H1 (cell line): Measurements from ENCODE around the gene KRT83. TPM values are rescaled to one million over a fixed set of nuclear protein-coding genes. Genes with fewer than 3 reads are reported as not detected.
"Not testable (repeated sequence)": the region's sequence is repeated elsewhere in the genome, so short reads cannot be mapped to it uniquely, and the experiment has no call there.

ENCODE experiments used
- CTCF ChIA-PET: fragments of 300-600 bp; sonication (Branson Sonifier 250); formaldehyde crosslinking; loops from one replicate; lab custom pipeline; 2021; ENCODE audit not compliant: partially characterized antibody; lab: Charles Lee
- POLR2A ChIA-PET: fragments of 300-600 bp; sonication (Branson Sonifier 250); formaldehyde crosslinking; loops from one replicate; lab custom pipeline; 2021; ENCODE audit warnings: inconsistent platforms; ENCODE audit not compliant: partially characterized antibody; lab: Charles Lee
- DNase-seq, 2 experiments: peaks; one replicate each; pipeline versions ENCODE4 v3.0.0 to v3.0.0-alpha.2; 2010 to 2022; ENCODE audit warnings: low spot score in 2 of 2, low read depth in 1 of 2, mixed read lengths in 1 of 2
- FAIRE-seq: peaks from 2 replicates; lab custom pipeline; 2011; peaks lifted over from hg19 to GRCh38; lab: Jason Lieb, UNC
- H2AFZ ChIP-seq: 2 replicates; pipeline ENCODE4 v1.8.1; 2012; ENCODE audit warnings: low read length, inconsistent platforms
- H2AK5ac ChIP-seq: 2 replicates; pipeline ENCODE4 v1.6.1; 2013; ENCODE audit warnings: low read depth, low read length
- H2BK120ac ChIP-seq: replicated peaks from 2 replicates; pipeline ENCODE3; 2013; ENCODE audit warnings: low read depth, low read length, inconsistent platforms
- H2BK12ac ChIP-seq: 2 replicates; pipeline ENCODE4 v1.6.1; 2013; ENCODE audit warnings: low read depth, low read length
- H2BK15ac ChIP-seq: 2 replicates; pipeline ENCODE4 v1.6.1; 2013; ENCODE audit warnings: low read length
- H2BK20ac ChIP-seq: 2 replicates; pipeline ENCODE4 v1.6.1; 2013; ENCODE audit warnings: low read length
- H2BK5ac ChIP-seq: 2 replicates; pipeline ENCODE4 v1.6.1; 2013; ENCODE audit warnings: low read depth, low read length
- H3K14ac ChIP-seq: 2 replicates; pipeline ENCODE4 v1.6.1; 2013; ENCODE audit warnings: inconsistent platforms; ENCODE audit not compliant: insufficient read length
- H3K18ac ChIP-seq: 2 replicates; pipeline ENCODE4 v1.6.1; 2013; ENCODE audit warnings: low read length; ENCODE audit errors: extremely low read depth
- H3K23ac ChIP-seq: 2 replicates; pipeline ENCODE4 v1.6.1; 2013; ENCODE audit warnings: inconsistent platforms; ENCODE audit not compliant: insufficient read length
- H3K23me2 ChIP-seq: 2 replicates; pipeline ENCODE4 v1.6.1; 2013; ENCODE audit warnings: low read depth, low read length
- H3K27ac ChIP-seq: 2 replicates; pipeline ENCODE4 v1.6.1; 2011; ENCODE audit warnings: low read depth, low read length, inconsistent platforms
- H3K27me3 ChIP-seq, 4 experiments: replicated peaks in 1 of 4; 1 replicate in 1 of 4; 2 replicates in 3 of 4; pipeline versions ENCODE4 v1.6.1 to v1.8.1; 2011 to 2013; ENCODE audit warnings: low read length in 3 of 4, mild to moderate bottlenecking in 3 of 4, inconsistent platforms in 2 of 4, mixed read lengths in 2 of 4, moderate library complexity in 1 of 4; ENCODE audit not compliant: control insufficient read depth in 3 of 4, insufficient read depth in 3 of 4; ENCODE audit errors: extremely low read depth in 1 of 4
- H3K36me3 ChIP-seq, 4 experiments: 2 replicates each; pipeline versions ENCODE4 v1.6.1 to v1.8.1; 2011 to 2013; ENCODE audit warnings: mild to moderate bottlenecking in 4 of 4, low read length in 3 of 4, moderate library complexity in 2 of 4, control low read depth in 1 of 4, inconsistent platforms in 1 of 4; ENCODE audit not compliant: insufficient read depth in 4 of 4, control insufficient read depth in 2 of 4
- H3K4ac ChIP-seq: replicated peaks from 2 replicates; pipeline ENCODE3; 2013; ENCODE audit warnings: low read length, low read depth, mixed read lengths, inconsistent platforms; ENCODE audit not compliant: insufficient read length
- H3K4me1 ChIP-seq, 4 experiments: replicated peaks in 1 of 4; 1 replicate in 1 of 4; 2 replicates in 3 of 4; pipeline versions ENCODE4 v1.6.1 to v1.8.1; 2011 to 2013; ENCODE audit warnings: low read length in 3 of 4, inconsistent platforms in 2 of 4, mixed read lengths in 1 of 4; ENCODE audit not compliant: insufficient read depth in 4 of 4, control insufficient read depth in 3 of 4
- H3K4me2 ChIP-seq, 2 experiments: 2 replicates each; pipeline versions ENCODE4 v1.6.1 to v1.8.1; 2011 to 2013; ENCODE audit warnings: low read depth in 2 of 2, low read length in 2 of 2, control low read depth in 1 of 2, inconsistent platforms in 1 of 2, mild to moderate bottlenecking in 1 of 2; ENCODE audit not compliant: insufficient read depth in 1 of 2
- H3K4me3 ChIP-seq, 4 experiments: fragments of 200-600, 300-600 bp in 1 of 4; sonication (generic), shearing (Covaris generic), sonication (Bioruptor Twin) in 1 of 4; 2 replicates each; pipeline versions ENCODE4 v1.5.1 to v1.8.1; 2011 to 2016; ENCODE audit warnings: low read length in 4 of 4, low read depth in 3 of 4, control low read depth in 2 of 4, inconsistent platforms in 2 of 4, mild to moderate bottlenecking in 2 of 4, mixed read lengths in 1 of 4, moderate library complexity in 1 of 4; ENCODE audit not compliant: insufficient read depth in 2 of 4; ENCODE audit errors: extremely low read depth in 1 of 4
- H3K56ac ChIP-seq: replicated peaks from 2 replicates; pipeline ENCODE3; 2013; ENCODE audit warnings: low read depth, mild to moderate bottlenecking, mixed read lengths, low read length, inconsistent platforms; ENCODE audit not compliant: insufficient read length
- H3K79me1 ChIP-seq: 2 replicates; pipeline ENCODE4 v1.6.1; 2013; ENCODE audit warnings: low read depth, low read length, control low read depth
- H3K79me2 ChIP-seq, 2 experiments: 2 replicates each; pipeline versions ENCODE4 v1.6.1 to v1.8.1; 2012 to 2013; ENCODE audit warnings: low read length in 2 of 2, mild to moderate bottlenecking in 2 of 2, inconsistent platforms in 1 of 2; ENCODE audit not compliant: insufficient read depth in 2 of 2, control insufficient read depth in 1 of 2
- H3K9ac ChIP-seq, 4 experiments: replicated peaks in 1 of 4; 1 replicate in 1 of 4; 2 replicates in 3 of 4; pipeline versions ENCODE4 v1.6.1 to v1.8.1; 2011 to 2013; ENCODE audit warnings: low read depth in 3 of 4, low read length in 3 of 4, control low read depth in 2 of 4, mild to moderate bottlenecking in 2 of 4, moderate library complexity in 2 of 4, inconsistent platforms in 1 of 4; ENCODE audit errors: extremely low read depth in 1 of 4
- H3K9me3 ChIP-seq, 2 experiments: 2 replicates each; pipeline versions ENCODE4 v1.6.1 to v1.8.1; 2012 to 2013; ENCODE audit warnings: mild to moderate bottlenecking in 2 of 2, moderate library complexity in 2 of 2, control low read depth in 1 of 2, inconsistent platforms in 1 of 2, low read depth in 1 of 2, low read length in 1 of 2, mixed read lengths in 1 of 2; ENCODE audit not compliant: insufficient read depth in 2 of 2
- H4K20me1 ChIP-seq, 2 experiments: replicated peaks in 1 of 2; 2 replicates each; pipeline versions ENCODE3 to v1.8.1; 2011 to 2013; ENCODE audit warnings: inconsistent platforms in 2 of 2, low read length in 2 of 2, mild to moderate bottlenecking in 1 of 2; ENCODE audit not compliant: insufficient read depth in 2 of 2, control insufficient read depth in 1 of 2
- H4K5ac ChIP-seq: 2 replicates; pipeline ENCODE4 v1.6.1; 2013; ENCODE audit warnings: low read length, low read depth, mixed read lengths, inconsistent platforms; ENCODE audit not compliant: insufficient read length
- H4K8ac ChIP-seq: 2 replicates; pipeline ENCODE4 v1.8.0; 2013; ENCODE audit warnings: mild to moderate bottlenecking, moderate library complexity, low read length, inconsistent platforms; ENCODE audit not compliant: insufficient read depth; ENCODE audit errors: extremely low read depth
- H4K91ac ChIP-seq: replicated peaks from 2 replicates; pipeline ENCODE3; 2013; ENCODE audit warnings: low read length, mixed read lengths, inconsistent platforms; ENCODE audit not compliant: insufficient read length
- WGBS, 2 experiments: shearing (Covaris generic) in 1 of 2; methylation state at CpG; one replicate each; pipeline versions ENCODE4 v1.1.6 to v1.1.7; 2013 to 2015; ENCODE audit warnings: low lambda C conversion rate in 2 of 2, mixed read lengths in 2 of 2, inconsistent platforms in 1 of 2, low coverage in 1 of 2, missing lambda C conversion rate in 1 of 2; ENCODE audit not compliant: insufficient replicate concordance in 2 of 2, insufficient coverage in 1 of 2, insufficient read length in 1 of 2; ENCODE audit errors: extremely low coverage in 1 of 2, missing lambda C conversion rate in 1 of 2; 5-methylcytosine and 5-hydroxymethylcytosine counted together
- polyA plus RNA-seq, 7 experiments: library from polyadenylated mRNA; depleted of rRNA in 3 of 7; stranded (reverse) in 5 of 7; unstranded in 2 of 7; fragments of >200 nt in 5 of 7; fragments of 200-250 nt in 2 of 7; gene quantifications; 1 replicate in 5 of 7; 2 replicates in 1 of 7; 4 replicates in 1 of 7; pipeline versions ENCODE4 v1.2.1 to v1.2.3, GENCODE V29; 2011 to 2013; ENCODE audit warnings: missing spikeins in 2 of 7, mixed read lengths in 2 of 7
- total RNA-seq: library from RNA; stranded (reverse); fragmentation: NEBNext Ultra II Directional; extraction: Animal tissue kit (Norgen Biotek cat#: 25700); gene quantifications from 2 replicates; pipeline ENCODE4 v1.2.1, GENCODE V29; 2021

KRT83 gene
- total and polyA plus RNA-seq, 2 of the 8 experiments (the other 6 are each of a cell fraction or from before 2014, with no cell fraction given) = not detected

DNA sequence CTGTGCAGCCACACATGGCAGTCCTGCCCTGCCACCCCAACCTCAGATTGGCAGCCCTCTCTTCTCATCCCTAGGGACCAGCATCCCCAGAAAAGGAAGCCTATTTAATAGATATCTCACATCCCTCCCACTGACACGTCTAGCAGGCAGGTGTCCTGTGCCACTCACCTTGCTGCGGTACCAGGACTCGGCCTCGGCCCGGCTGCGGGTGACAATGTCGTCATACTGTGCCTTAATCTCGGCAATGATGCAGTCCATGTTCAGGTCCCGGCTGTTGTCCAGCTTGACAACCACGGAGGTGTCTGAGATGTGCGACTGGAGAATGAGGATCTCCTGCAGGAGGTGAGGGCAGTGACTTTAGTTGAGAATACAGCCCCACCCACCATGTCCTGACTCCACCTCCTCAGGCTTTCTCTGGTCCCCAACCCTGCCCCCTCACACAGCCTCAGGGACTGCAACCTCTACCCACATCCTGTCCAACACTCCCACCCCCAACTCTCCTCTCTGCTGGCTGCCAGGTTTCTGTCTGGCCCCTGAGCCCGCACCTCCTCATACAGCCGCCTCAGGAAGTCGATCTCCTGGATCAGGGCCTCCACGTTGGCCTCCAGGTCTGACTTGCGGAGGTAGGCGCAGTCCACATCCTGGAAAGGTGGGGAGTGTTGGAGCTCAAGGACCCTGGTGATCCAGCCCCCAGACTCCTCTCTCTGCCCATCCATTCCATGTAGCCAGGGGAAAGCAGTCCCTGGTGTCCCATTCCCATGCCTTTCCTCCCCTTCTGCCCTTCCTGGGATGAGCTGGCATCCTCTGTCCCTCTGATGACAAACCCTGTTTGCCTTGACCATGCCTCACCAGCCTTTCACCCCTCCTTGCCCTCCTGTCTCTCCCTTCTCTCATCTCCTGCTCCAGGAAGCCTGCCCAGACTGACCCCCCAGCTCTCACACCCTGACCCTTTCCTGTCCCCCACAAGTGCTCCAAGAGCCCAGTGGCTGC is 33.1 kb downstream of the KRT83 start:
- ChIA-PET CTCF (interaction anchor here (0.8 to 4.4 kb wide), 13 partner anchors 7 to 145 kb away, joined by 3 to 38 read pairs (median 5); partner anchors contain the start of gene KRT80), POLR2A (interaction anchor here (1.0 kb wide), 1 partner anchor 9 kb away, joined by 3 read pairs; no protein-coding TSS in a partner anchor)
- not testable (repeated sequence) for H2AFZ ChIP-seq, FAIRE-seq, H2BK20ac ChIP-seq, H3K9ac ChIP-seq, H2BK15ac ChIP-seq, H3K79me1 ChIP-seq, H3K27me3 ChIP-seq, H4K91ac ChIP-seq, DNase-seq, H3K4ac ChIP-seq, H4K20me1 ChIP-seq, H4K8ac ChIP-seq, H2AK5ac ChIP-seq, H3K14ac ChIP-seq, H3K4me2 ChIP-seq, H2BK120ac ChIP-seq, H3K9me3 ChIP-seq, H2BK12ac ChIP-seq, H3K27ac ChIP-seq, H4K5ac ChIP-seq, H3K79me2 ChIP-seq, H3K4me1 ChIP-seq, H3K23ac ChIP-seq, H3K23me2 ChIP-seq, H3K36me3 ChIP-seq, H3K4me3 ChIP-seq, H3K56ac ChIP-seq
- peak overlapping the region; percentile 52; the same call in 1 of the 2 replicates for H2BK5ac ChIP-seq
- 90% methylated on average over 17 of the region's 17 CpGs; no CpG with 5 or more reads in 1 of the 2 experiments for WGBS, 2 experiments
- peak overlapping the region; percentile 32; the same call in 1 of the 2 replicates for H3K18ac ChIP-seq
